T-helper 2 cell (primary cell): ENCODE data around the gene ENOX2.
A peak's percentile ranks its signal among the peaks of the same experiment; 100 is the strongest.

ENCODE experiments used
- DNase-seq, 5 experiments: peaks; one replicate each; pipeline versions ENCODE4 v3.0.0 to v3.0.0-alpha.2; 2012 to 2022

ENOX2 gene

GRCh38 chrX:130879869-130880268 is 23.1 kb downstream of the ENOX2 start:
- no peak for DNase-seq

GRCh38 chrX:130878350-130879341 is 24.4 kb downstream of the ENOX2 start:
- no peak for DNase-seq

- DNase-seq: no peak
Observed at GRCh38 chrX:130877892-130878341, 25.1 kb downstream of the ENOX2 start.

GRCh38 chrX:130876226-130876625 is 26.8 kb downstream of the ENOX2 start:
- no peak for DNase-seq

- no peak for DNase-seq
Observed at GRCh38 chrX:130874751-130875150, 28.3 kb downstream of the ENOX2 start.

- no peak for DNase-seq
Observed at GRCh38 chrX:130869239-130869638, 33.8 kb downstream of the ENOX2 start.

GRCh38 chrX:130861462-130861861 is 41.5 kb downstream of the ENOX2 start:
- peak in 1 of 5 experiments; percentile 0 for DNase-seq

- peak in 1 of 5 experiments; percentile 54 for DNase-seq
Observed at GRCh38 chrX:130857207-130857606, 45.8 kb downstream of the ENOX2 start.

- no peak for DNase-seq
Observed at GRCh38 chrX:130851569-130851968, 51.4 kb downstream of the ENOX2 start.

- peak in 1 of 5 experiments; percentile 1 for DNase-seq
Observed at GRCh38 chrX:130848763-130849162, 54.2 kb downstream of the ENOX2 start.

- no peak for DNase-seq
Observed at GRCh38 chrX:130846746-130847145, 56.3 kb downstream of the ENOX2 start.

- DNase-seq: no peak
Observed at GRCh38 chrX:130841776-130842175, 61.2 kb downstream of the ENOX2 start.

- DNase-seq: no peak
Observed at GRCh38 chrX:130840345-130840744, 62.7 kb downstream of the ENOX2 start.

GRCh38 chrX:130836447-130836846 is 66.6 kb downstream of the ENOX2 start:
- DNase-seq: no peak

- no peak for DNase-seq
Observed at GRCh38 chrX:130834830-130835229, 68.2 kb downstream of the ENOX2 start.

- DNase-seq: no peak
Observed at GRCh38 chrX:130834149-130834548, 68.9 kb downstream of the ENOX2 start.

- DNase-seq: no peak
Observed at GRCh38 chrX:130831347-130831722, 71.7 kb downstream of the ENOX2 start.

GRCh38 chrX:130830599-130831346 is 72.2 kb downstream of the ENOX2 start:
- DNase-seq: no peak

GRCh38 chrX:130829526-130830515 is 73.2 kb downstream of the ENOX2 start:
- no peak for DNase-seq

GRCh38 chrX:130828641-130829040 is 74.4 kb downstream of the ENOX2 start:
- DNase-seq: no peak

GRCh38 chrX:130827648-130828047 is 75.4 kb downstream of the ENOX2 start:
- DNase-seq: no peak

- DNase-seq: no peak
Observed at GRCh38 chrX:130826249-130826648, 76.8 kb downstream of the ENOX2 start.
